GM12873 (cell line): Measurements from ENCODE around the gene ZNF507.

Experiments used
- TF ChIP-seq, protein P1 (sequence below): IDR thresholded peaks from 2 replicates; pipeline ENCODE4 v1.5.1; 2012; ENCODE audit warnings: low read depth, mild to moderate bottlenecking, moderate library complexity, low read length, control low read depth; ENCODE audit not compliant: insufficient read depth; ENCODE audit errors: missing control alignments

The ZNF507 gene

DNA sequence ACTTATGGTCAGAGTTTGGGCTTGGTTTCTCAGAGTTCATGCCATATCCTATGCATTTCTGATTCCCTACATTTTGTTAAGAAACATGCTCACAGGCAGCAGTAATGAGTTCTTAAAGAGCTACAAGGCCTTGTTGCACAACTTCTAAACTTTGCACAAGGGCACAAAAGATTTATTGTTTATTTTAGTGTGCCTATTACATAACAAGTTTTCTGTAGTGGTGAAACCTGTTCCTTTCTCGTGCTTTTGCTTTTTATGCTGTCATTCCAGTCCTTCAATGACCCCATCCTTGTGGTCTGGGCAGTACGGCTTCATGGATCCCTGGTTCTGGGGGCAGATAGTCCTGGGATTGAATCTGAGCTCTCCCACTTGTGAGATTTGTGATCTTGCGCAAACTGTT lies 17.8 kb downstream of the ZNF507 start:
- TF ChIP-seq, protein P1, sequence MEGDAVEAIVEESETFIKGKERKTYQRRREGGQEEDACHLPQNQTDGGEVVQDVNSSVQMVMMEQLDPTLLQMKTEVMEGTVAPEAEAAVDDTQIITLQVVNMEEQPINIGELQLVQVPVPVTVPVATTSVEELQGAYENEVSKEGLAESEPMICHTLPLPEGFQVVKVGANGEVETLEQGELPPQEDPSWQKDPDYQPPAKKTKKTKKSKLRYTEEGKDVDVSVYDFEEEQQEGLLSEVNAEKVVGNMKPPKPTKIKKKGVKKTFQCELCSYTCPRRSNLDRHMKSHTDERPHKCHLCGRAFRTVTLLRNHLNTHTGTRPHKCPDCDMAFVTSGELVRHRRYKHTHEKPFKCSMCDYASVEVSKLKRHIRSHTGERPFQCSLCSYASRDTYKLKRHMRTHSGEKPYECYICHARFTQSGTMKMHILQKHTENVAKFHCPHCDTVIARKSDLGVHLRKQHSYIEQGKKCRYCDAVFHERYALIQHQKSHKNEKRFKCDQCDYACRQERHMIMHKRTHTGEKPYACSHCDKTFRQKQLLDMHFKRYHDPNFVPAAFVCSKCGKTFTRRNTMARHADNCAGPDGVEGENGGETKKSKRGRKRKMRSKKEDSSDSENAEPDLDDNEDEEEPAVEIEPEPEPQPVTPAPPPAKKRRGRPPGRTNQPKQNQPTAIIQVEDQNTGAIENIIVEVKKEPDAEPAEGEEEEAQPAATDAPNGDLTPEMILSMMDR, result no peak

DNA sequence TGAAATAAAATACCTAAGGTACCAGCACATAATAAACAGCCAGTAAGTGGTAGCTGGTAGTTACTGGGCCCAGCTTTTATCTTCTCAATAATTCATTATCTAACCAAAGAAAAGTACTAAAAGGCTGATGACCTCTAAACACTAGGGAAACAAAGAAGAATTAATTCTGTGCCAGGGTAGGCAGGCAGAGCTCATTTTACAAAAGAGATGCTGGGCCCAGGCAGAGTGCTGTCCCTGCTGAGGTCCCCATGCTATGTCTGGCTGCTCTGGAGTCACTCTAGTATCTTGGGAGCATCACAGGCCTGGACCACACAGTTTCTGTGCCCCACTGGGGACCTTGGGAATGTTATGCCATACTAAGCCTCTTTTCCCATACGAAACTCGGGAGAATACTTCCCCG lies 18.2 kb downstream of the ZNF507 start:
- TF ChIP-seq, protein P1, result no peak

- TF ChIP-seq, protein P1, result no peak
These were observed 18.6 kb downstream of the ZNF507 start for GRCh38 chr19:32364040-32364439.

- TF ChIP-seq, protein P1, result no peak
These were observed 21.7 kb downstream of the ZNF507 start for GRCh38 chr19:32367063-32367462.

GRCh38 chr19:32367948-32368536 lies 22.6 kb downstream of the ZNF507 start:
- TF ChIP-seq, protein P1, result no peak

- TF ChIP-seq, protein P1, result no peak
These were observed 23.4 kb downstream of the ZNF507 start for GRCh38 chr19:32368787-32369186.

GRCh38 chr19:32372726-32373517 lies 27.5 kb downstream of the ZNF507 start:
- TF ChIP-seq, protein P1, result no peak
